Activated CD4-positive, alpha-beta memory T cell treated with anti-CD3 and anti-CD28 coated beads for 36 hours (primary cell): Measurements from ENCODE around the gene VTI1A. TPM values are rescaled to one million over a fixed set of nuclear protein-coding genes. Genes with fewer than 3 reads are reported as not detected.
"Not testable (repeated sequence)": the region's sequence is repeated elsewhere in the genome, so short reads cannot be mapped to it uniquely, and the experiment has no call there.

ENCODE experiments used
- CTCF ChIA-PET: fragments of 350-600 bp; sonication (Branson Sonifier 250); formaldehyde crosslinking; loops from one replicate; lab custom pipeline; 2021; ENCODE audit warnings: antibody characterized with exemption, inconsistent platforms; lab: Charles Lee
- POLR2A ChIA-PET: fragments of 350-600 bp; sonication (Branson Sonifier 250); formaldehyde crosslinking; loops from one replicate; lab custom pipeline; 2021; ENCODE audit warnings: antibody characterized with exemption; lab: Charles Lee
- DNase-seq: peaks from one replicate; pipeline ENCODE4 v3.0.0-alpha.2; 2020
- H3K27ac Mint-ChIP-seq: one replicate; pipeline ENCODE4 v1.8.0; 2021; ENCODE audit warnings: mixed read lengths
- H3K27me3 Mint-ChIP-seq: one replicate; pipeline ENCODE4 v1.8.0; 2021; ENCODE audit warnings: mixed read lengths
- H3K36me3 Mint-ChIP-seq: one replicate; pipeline ENCODE4 v1.8.0; 2021; ENCODE audit warnings: mixed read lengths
- H3K4me1 Mint-ChIP-seq: one replicate; pipeline ENCODE4 v1.8.0; 2021; ENCODE audit warnings: low read depth, mixed read lengths
- H3K4me3 Mint-ChIP-seq: one replicate; pipeline ENCODE4 v1.8.0; 2021; ENCODE audit warnings: mild to moderate bottlenecking, mixed read lengths
- H3K9me3 Mint-ChIP-seq: one replicate; pipeline ENCODE4 v1.8.0; 2021; ENCODE audit warnings: mixed read lengths
- intact Hi-C: fragments of 100-400 bp; cut with micrococcal nuclease; formaldehyde crosslinking; loops from one replicate; pipeline ENCODE4 v1.15.1; 2023
- total RNA-seq, 2 experiments: library from RNA; stranded (reverse); gene quantifications; one replicate each; pipeline ENCODE4 v1.2.3, GENCODE V29; 2021

The VTI1A gene
- total RNA-seq: 10 to 100 TPM; 24.3 to 24.5 TPM

DNA sequence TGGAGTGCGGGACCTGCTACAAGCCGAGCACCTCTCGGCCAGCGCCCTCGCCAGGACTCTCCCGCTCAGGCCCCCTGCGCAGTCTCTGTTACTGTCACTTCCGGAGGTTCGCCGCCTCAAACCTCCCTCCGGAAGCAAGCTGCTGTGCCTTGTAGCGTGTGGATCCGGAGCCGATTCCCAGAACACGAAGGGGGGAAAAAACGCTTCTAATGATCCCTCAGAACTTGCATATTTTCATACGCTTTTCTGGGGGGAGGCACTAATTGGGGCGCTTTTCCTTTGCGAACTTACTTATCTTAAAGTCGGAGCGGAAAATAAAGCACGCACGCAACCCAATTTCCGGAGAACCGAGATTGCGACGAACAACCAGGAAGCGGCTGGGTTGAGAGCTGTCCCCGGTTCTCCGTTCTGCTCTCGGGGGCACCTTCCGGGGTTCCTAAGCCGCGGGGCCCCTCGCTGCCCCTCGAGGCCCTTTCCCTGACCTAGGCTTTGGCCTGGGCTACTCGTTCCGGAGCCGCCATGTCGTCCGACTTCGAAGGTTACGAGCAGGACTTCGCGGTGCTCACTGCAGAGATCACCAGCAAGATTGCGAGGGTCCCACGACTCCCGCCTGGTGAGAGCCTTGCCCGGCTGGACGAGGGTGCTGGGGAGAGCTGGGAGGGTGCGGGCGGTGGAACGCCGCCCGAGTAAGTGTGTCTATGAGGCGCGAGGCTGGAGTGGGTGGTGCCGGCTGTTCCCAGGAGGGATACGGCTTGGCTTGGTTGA is at the start of gene VTI1A, which contains the start of gene ZDHHC6:
VTI1A (plus strand) TSS at position 361 of the 765 bp plus-strand sequence; CDS start at position 520, 159 bp downstream.
ZDHHC6 (minus strand) TSS at position 60 of the 765 bp plus-strand sequence. CDS start 1,478 bp downstream, outside the sequence.
- peak within 1 kb of the TSS; percentile 96 for H3K4me3 Mint-ChIP-seq
- peaks cover 44% of the 10 kb centered on the region for H3K36me3 Mint-ChIP-seq
- intact Hi-C loops: loop anchor here (1.0 to 5.0 kb wide), 4 partner anchors 14 to 265 kb away; partner anchors contain the start of gene GPAM
- no peaks in the 10 kb centered on the region for H3K9me3 Mint-ChIP-seq
- POLR2A ChIA-PET: interaction anchor here (0.6 to 1.8 kb wide), 10 partner anchors 9 to 264 kb away, joined by 3 to 14 read pairs (median 3); partner anchors contain the start of gene GPAM
- no peaks in the 10 kb centered on the region for H3K27me3 Mint-ChIP-seq
- peak within 1 kb of the TSS; percentile 91 for H3K27ac Mint-ChIP-seq
- peak; percentile 90 for DNase-seq
- peaks cover 52% of the 10 kb centered on the region for H3K4me1 Mint-ChIP-seq
- CTCF ChIA-PET: interaction anchor here (0.9 to 2.0 kb wide), 5 partner anchors 12 to 85 kb away, joined by 3 to 15 read pairs (median 4); no protein-coding TSS in a partner anchor

DNA sequence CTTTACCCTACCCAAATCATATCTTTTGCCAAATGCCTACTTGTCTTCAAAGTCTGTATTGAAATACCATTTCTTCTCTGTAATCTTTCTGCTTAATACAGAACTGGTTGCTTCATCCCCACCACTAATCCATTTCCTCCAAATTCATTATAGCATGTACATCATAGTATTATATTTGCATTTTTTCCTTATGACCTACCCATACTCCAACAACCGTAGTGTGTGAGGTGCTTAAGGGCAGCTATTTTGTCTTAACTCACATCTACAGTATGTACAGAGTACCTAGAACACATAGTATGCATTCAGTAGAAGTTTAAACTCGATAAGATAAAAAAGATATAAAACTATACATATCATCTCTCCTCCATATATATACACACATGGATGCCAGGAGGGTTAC is 49.4 kb upstream of the VTI1A start:
- CTCF ChIA-PET: no interaction called here

GRCh38 chr10:112402917-112403316 is 44.1 kb upstream of the VTI1A start:
- Mint-ChIP-seq H3K36me3 (peaks cover 47% of the 10 kb centered on the region), H3K4me3 (no peak overlapping the region), H3K27ac (no peak overlapping the region), H3K27me3 (no peaks in the 10 kb centered on the region), H3K9me3 (no peaks in the 10 kb centered on the region), H3K4me1 (no peaks in the 10 kb centered on the region)
- DNase-seq: no peak
- ChIA-PET CTCF (interaction anchor here (1.4 kb wide), 1 partner anchor 32 kb away, joined by 3 read pairs; no protein-coding TSS in a partner anchor), POLR2A (no interaction called here)
- intact Hi-C loops: no loop called here

More for the DNA sequence above, 49.4 kb upstream of the VTI1A start:
- Mint-ChIP-seq H3K4me3 (no peak overlapping the region), H3K27ac (no peak overlapping the region), H3K27me3 (no peaks in the 10 kb centered on the region), H3K4me1 (no peaks in the 10 kb centered on the region), H3K36me3 (peaks cover 17% of the 10 kb centered on the region), H3K9me3 (no peaks in the 10 kb centered on the region)
- intact Hi-C loops: no loop called here
- no peak for DNase-seq
- POLR2A ChIA-PET: no interaction called here

GRCh38 chr10:112404617-112405016 is 42.4 kb upstream of the VTI1A start:
- no peak for DNase-seq
- POLR2A ChIA-PET: no interaction called here
- no peaks in the 10 kb centered on the region for H3K9me3 Mint-ChIP-seq
- no peaks in the 10 kb centered on the region for H3K27me3 Mint-ChIP-seq
- no peaks in the 10 kb centered on the region for H3K4me1 Mint-ChIP-seq
- H3K36me3 Mint-ChIP-seq: peaks cover 51% of the 10 kb centered on the region
- intact Hi-C loops: no loop called here
- CTCF ChIA-PET: no interaction called here
- peak overlapping the region; percentile 18 for H3K27ac Mint-ChIP-seq
- no peak overlapping the region for H3K4me3 Mint-ChIP-seq

DNA sequence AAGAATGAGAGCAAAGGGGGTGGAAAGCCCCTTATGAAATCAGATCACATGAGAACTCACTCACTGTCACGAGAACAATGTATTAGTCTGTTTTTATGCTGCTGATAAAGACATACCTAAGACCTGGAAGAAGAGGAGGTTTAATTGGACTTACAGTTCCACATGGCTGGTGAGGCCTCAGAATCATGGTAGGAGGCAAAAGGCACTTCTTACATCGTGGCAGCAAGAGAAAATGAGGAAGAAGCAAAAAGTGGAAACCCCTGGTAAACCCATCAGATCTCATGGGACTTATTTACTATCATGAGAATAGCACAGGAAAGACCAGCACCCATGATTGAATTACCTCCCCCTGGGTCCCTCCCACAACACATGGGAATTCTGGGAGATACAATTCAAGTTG is 40.2 kb upstream of the VTI1A start:
- POLR2A ChIA-PET, H3K27ac Mint-ChIP-seq, H3K4me3 Mint-ChIP-seq, H3K27me3 Mint-ChIP-seq, CTCF ChIA-PET, DNase-seq, H3K4me1 Mint-ChIP-seq, intact Hi-C loops, H3K9me3 Mint-ChIP-seq: not testable (repeated sequence)
- peaks cover 54% of the 10 kb centered on the region for H3K36me3 Mint-ChIP-seq

DNA sequence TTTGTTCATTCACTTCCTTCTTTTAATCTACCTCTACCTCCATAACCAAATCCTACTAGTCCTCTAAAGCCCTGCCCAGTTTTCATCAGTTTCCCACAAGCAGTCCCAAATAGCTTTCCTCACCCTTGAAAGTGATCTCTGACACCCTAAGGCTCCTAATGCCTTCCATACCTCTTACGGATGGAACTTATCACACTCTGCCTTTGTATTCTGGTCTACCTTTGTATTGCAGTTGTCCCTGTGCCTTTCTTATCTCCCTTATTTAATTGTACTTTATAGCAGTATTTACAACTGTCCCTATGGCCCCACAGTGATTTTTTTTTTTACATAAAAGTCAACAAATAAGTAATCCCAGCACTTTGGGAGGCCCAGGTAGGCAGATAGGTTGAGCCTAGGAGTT is 39.3 kb upstream of the VTI1A start:
- H3K4me1 Mint-ChIP-seq: no peaks in the 10 kb centered on the region
- CTCF ChIA-PET: interaction anchor here (1.9 kb wide), 1 partner anchor 64 kb away, joined by 4 read pairs; no protein-coding TSS in a partner anchor
- intact Hi-C loops: no loop called here
- H3K4me3 Mint-ChIP-seq: no peak overlapping the region
- no peaks in the 10 kb centered on the region for H3K9me3 Mint-ChIP-seq
- peak overlapping the region; percentile 11 for H3K27ac Mint-ChIP-seq
- H3K27me3 Mint-ChIP-seq: no peaks in the 10 kb centered on the region
- POLR2A ChIA-PET: no interaction called here
- peaks cover 53% of the 10 kb centered on the region for H3K36me3 Mint-ChIP-seq
- DNase-seq: no peak

GRCh38 chr10:112409299-112409698 is 37.7 kb upstream of the VTI1A start:
- DNase-seq: no peak
- intact Hi-C loops: no loop called here
- Mint-ChIP-seq H3K4me1 (no peaks in the 10 kb centered on the region), H3K36me3 (peaks cover 47% of the 10 kb centered on the region), H3K27ac (no peak overlapping the region), H3K27me3 (no peaks in the 10 kb centered on the region), H3K9me3 (no peaks in the 10 kb centered on the region), H3K4me3 (no peak overlapping the region)
- POLR2A ChIA-PET: no interaction called here
- CTCF ChIA-PET: no interaction called here

GRCh38 chr10:112409755-112410154 is 37.3 kb upstream of the VTI1A start:
- intact Hi-C loops: no loop called here
- Mint-ChIP-seq H3K4me1 (no peaks in the 10 kb centered on the region), H3K27me3 (no peaks in the 10 kb centered on the region), H3K27ac (no peak overlapping the region), H3K36me3 (peaks cover 47% of the 10 kb centered on the region), H3K4me3 (no peak overlapping the region), H3K9me3 (no peaks in the 10 kb centered on the region)
- CTCF ChIA-PET: no interaction called here
- no peak for DNase-seq
- POLR2A ChIA-PET: no interaction called here

DNA sequence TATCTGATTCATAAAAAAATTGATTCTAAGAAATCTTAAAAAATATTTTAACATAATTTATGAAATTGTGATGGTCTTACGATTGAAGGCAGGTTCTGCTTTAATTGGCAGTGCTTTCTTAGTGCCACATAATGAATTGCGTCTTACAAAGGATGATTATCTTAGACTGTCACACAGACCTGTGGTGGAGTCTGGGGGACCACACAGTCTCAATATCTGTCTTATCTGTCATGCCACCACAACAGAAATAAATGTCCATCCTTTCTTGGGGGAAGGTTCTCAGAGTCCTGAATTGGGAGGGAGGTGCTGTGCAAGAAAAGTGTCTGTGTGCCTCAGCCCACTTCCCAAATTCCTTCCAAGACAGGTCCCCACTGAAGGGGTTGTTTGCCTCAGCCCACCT is 34.3 kb upstream of the VTI1A start:
- H3K36me3 Mint-ChIP-seq: peaks cover 48% of the 10 kb centered on the region
- intact Hi-C loops: no loop called here
- DNase-seq: no peak
- H3K9me3 Mint-ChIP-seq: no peaks in the 10 kb centered on the region
- ChIA-PET CTCF (interaction anchor here (0.6 kb wide), 1 partner anchor 1152 kb away, joined by 3 read pairs; no protein-coding TSS in a partner anchor), POLR2A (no interaction called here)
- no peak overlapping the region for H3K27ac Mint-ChIP-seq
- H3K4me1 Mint-ChIP-seq: no peaks in the 10 kb centered on the region
- H3K4me3 Mint-ChIP-seq: no peak overlapping the region
- no peaks in the 10 kb centered on the region for H3K27me3 Mint-ChIP-seq

- H3K27me3 Mint-ChIP-seq: no peaks in the 10 kb centered on the region
- intact Hi-C loops: no loop called here
- ChIA-PET CTCF (interaction anchor here (1.1 kb wide), 1 partner anchor 50 kb away, joined by 5 read pairs; no protein-coding TSS in a partner anchor), POLR2A (no interaction called here)
- no peaks in the 10 kb centered on the region for H3K9me3 Mint-ChIP-seq
- H3K4me1 Mint-ChIP-seq: no peaks in the 10 kb centered on the region
- no peak overlapping the region for H3K27ac Mint-ChIP-seq
- H3K4me3 Mint-ChIP-seq: no peak overlapping the region
- peaks cover 37% of the 10 kb centered on the region for H3K36me3 Mint-ChIP-seq
- DNase-seq: no peak
These were observed 25.3 kb upstream of the VTI1A start for GRCh38 chr10:112421731-112422130.

- intact Hi-C loops: no loop called here
- no peaks in the 10 kb centered on the region for H3K27me3 Mint-ChIP-seq
- H3K4me3 Mint-ChIP-seq: no peak overlapping the region
- peaks cover 40% of the 10 kb centered on the region for H3K36me3 Mint-ChIP-seq
- CTCF ChIA-PET: no interaction called here
- DNase-seq: no peak
- peak overlapping the region; percentile 31 for H3K27ac Mint-ChIP-seq
- no peaks in the 10 kb centered on the region for H3K9me3 Mint-ChIP-seq
- no peaks in the 10 kb centered on the region for H3K4me1 Mint-ChIP-seq
- POLR2A ChIA-PET: no interaction called here
These were observed 22.4 kb upstream of the VTI1A start for GRCh38 chr10:112424651-112425050.

DNA sequence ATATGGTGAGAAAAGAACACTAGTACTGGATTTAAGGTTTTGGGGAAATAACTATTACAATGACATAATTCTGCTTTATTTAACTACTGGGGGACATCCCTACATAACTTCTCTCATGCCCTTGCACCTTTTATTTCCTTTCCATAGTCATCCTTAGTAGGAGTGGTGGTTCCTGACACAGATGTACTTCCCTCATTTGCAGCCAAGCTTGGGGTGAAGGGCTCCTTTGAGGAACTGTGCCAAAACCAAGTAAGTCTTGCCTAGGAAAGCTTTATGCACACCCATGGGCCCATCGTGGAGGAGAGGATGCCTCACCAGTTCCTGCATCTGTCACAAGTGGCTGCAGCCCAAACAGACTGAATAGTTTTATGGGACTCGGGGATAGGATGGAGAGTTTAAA is 20.9 kb upstream of the VTI1A start:
- CTCF ChIA-PET: no interaction called here
- H3K36me3 Mint-ChIP-seq: peaks cover 43% of the 10 kb centered on the region
- no peaks in the 10 kb centered on the region for H3K4me1 Mint-ChIP-seq
- intact Hi-C loops: no loop called here
- POLR2A ChIA-PET: interaction anchor here (1.3 kb wide), 1 partner anchor 12 kb away, joined by 4 read pairs; no protein-coding TSS in a partner anchor
- no peaks in the 10 kb centered on the region for H3K9me3 Mint-ChIP-seq
- H3K27me3 Mint-ChIP-seq: no peaks in the 10 kb centered on the region
- H3K27ac Mint-ChIP-seq: no peak overlapping the region
- no peak overlapping the region for H3K4me3 Mint-ChIP-seq
- DNase-seq: no peak
